HCT116 (cell line): Measurements from ENCODE around the gene GMEB2. TPM values are rescaled to one million over a fixed set of nuclear protein-coding genes. Genes with fewer than 3 reads are reported as not detected.

ENCODE experiments used
- ATAC-seq: fragments of 200-7000 bp; cut with Tn5 transposase; 2 replicates; pipeline ENCODE4 v1.9.1; 2020; ENCODE audit warnings: mild to moderate bottlenecking, moderate library complexity
- BruUV-seq: library from RNA; stranded (reverse); fragments of 400-500 nt; replicated peaks from 2 replicates; lab custom pipeline; 2021; lab: Mats Ljungman, UMichigan
- CTCF ChIA-PET: fragments of 300-600 bp; sonication (Branson Sonifier 250); formaldehyde crosslinking; loops from one replicate; lab custom pipeline; 2021; ENCODE audit warnings: antibody characterized with exemption; lab: Charles Lee
- POLR2A ChIA-PET: fragments of 300-600, 350-600 bp; sonication (Branson Sonifier 250); formaldehyde crosslinking; loops from one replicate; lab custom pipeline; 2021; ENCODE audit warnings: antibody characterized with exemption; lab: Charles Lee
- RAD21 ChIA-PET, 2 experiments: fragments of 300-600 bp; sonication (Branson Sonifier 250); formaldehyde crosslinking; loops; one replicate each; lab custom pipeline; 2023; ENCODE audit warnings: low total read pairs in 2 of 2; ENCODE audit not compliant: uncharacterized antibody in 2 of 2, unreplicated experiment in 2 of 2, low non-redundant PET in 1 of 2; lab: Charles Lee
- DNase-seq: peaks from one replicate; pipeline ENCODE4 v3.0.0-alpha.2; 2010; ENCODE audit warnings: low read depth, low spot score
- H2AFZ ChIP-seq: fragments of 200-600 bp; shearing (Covaris generic), sonication (generic); 2 replicates; pipeline ENCODE4 v1.6.1; 2017; ENCODE audit warnings: low read depth, mixed run types, mixed read lengths, antibody characterized with exemption, low read length; ENCODE audit not compliant: poor library complexity, severe bottlenecking
- H3K27ac ChIP-seq: 2 replicates; pipeline ENCODE4 v1.5.1; 2012; ENCODE audit warnings: low read depth, low read length
- H3K27me3 ChIP-seq: fragments of 200-600 bp; sonication (generic); 2 replicates; pipeline ENCODE4 v1.6.1; 2016; ENCODE audit warnings: mixed run types, low read length, mixed read lengths; ENCODE audit not compliant: insufficient read depth
- H3K36me3 ChIP-seq, 2 experiments: fragments of 200-500 bp in 1 of 2; fragments of 200-600 bp in 1 of 2; sonication (Bioruptor generic) in 1 of 2; sonication (generic) in 1 of 2; 2 replicates each; pipeline versions ENCODE4 v1.5.1 to v1.6.1; 2014 to 2016; ENCODE audit warnings: low read length in 2 of 2, inconsistent platforms in 1 of 2, mixed read lengths in 1 of 2, mixed run types in 1 of 2; ENCODE audit not compliant: insufficient read depth in 2 of 2, control insufficient read depth in 1 of 2
- H3K4me1 ChIP-seq, 2 experiments: fragments of 200-600 bp in 1 of 2; sonication (generic) in 1 of 2; 2 replicates each; pipeline versions ENCODE4 v1.5.1 to v1.6.1; 2012 to 2017; ENCODE audit warnings: low read length in 2 of 2, inconsistent platforms in 1 of 2, mild to moderate bottlenecking in 1 of 2, mixed read lengths in 1 of 2, mixed run types in 1 of 2, moderate library complexity in 1 of 2; ENCODE audit not compliant: insufficient read depth in 2 of 2, control insufficient read depth in 1 of 2
- H3K4me2 ChIP-seq: fragments of 200-600 bp; sonication (generic); 2 replicates; pipeline ENCODE4 v1.6.1; 2017; ENCODE audit warnings: mixed run types, low read length, mixed read lengths
- H3K4me3 ChIP-seq, 2 experiments: fragments of 200-600 bp in 1 of 2; sonication (generic) in 1 of 2; replicated peaks in 1 of 2; 2 replicates each; pipeline ENCODE4 v1.5.1; 2011 to 2016; ENCODE audit warnings: low read length in 2 of 2, control low read depth in 1 of 2, low read depth in 1 of 2, mild to moderate bottlenecking in 1 of 2, mixed read lengths in 1 of 2, mixed run types in 1 of 2
- H3K79me2 ChIP-seq: fragments of 200-600 bp; sonication (generic); 2 replicates; pipeline ENCODE4 v1.6.1; 2017; ENCODE audit warnings: mild to moderate bottlenecking, mixed run types, low read length, moderate library complexity, mixed read lengths; ENCODE audit not compliant: insufficient read depth
- H3K9ac ChIP-seq: fragments of 200-600 bp; sonication (generic); 2 replicates; pipeline ENCODE4 v1.6.1; 2016; ENCODE audit warnings: low read length, mixed read lengths
- H3K9me2 ChIP-seq: fragments of 200-600 bp; sonication (generic), shearing (Covaris generic); 2 replicates; pipeline ENCODE4 v1.6.1; 2017; ENCODE audit warnings: mixed run types, mild to moderate bottlenecking, moderate library complexity; ENCODE audit not compliant: insufficient read depth
- H3K9me3 ChIP-seq, 2 experiments: fragments of 200-500 bp in 1 of 2; fragments of 200-600 bp in 1 of 2; sonication (Bioruptor generic) in 1 of 2; sonication (generic) in 1 of 2; 2 replicates each; pipeline ENCODE4 v1.6.1; 2014 to 2017; ENCODE audit warnings: low read length in 2 of 2, mixed read lengths in 2 of 2, inconsistent platforms in 1 of 2, low read depth in 1 of 2, mild to moderate bottlenecking in 1 of 2, mixed run types in 1 of 2, moderate library complexity in 1 of 2; ENCODE audit not compliant: control insufficient read depth in 1 of 2, insufficient read depth in 1 of 2
- H4K20me1 ChIP-seq: fragments of 200-600 bp; sonication (generic), shearing (Covaris generic); 2 replicates; pipeline ENCODE4 v1.6.1; 2017; ENCODE audit warnings: mixed run types, mild to moderate bottlenecking, moderate library complexity; ENCODE audit not compliant: insufficient read depth
- CEBPB ChIP-seq: IDR thresholded peaks from 2 replicates; pipeline ENCODE4 v1.6.1; 2012; ENCODE audit warnings: low read depth
- EGR1 ChIP-seq: IDR thresholded peaks from 2 replicates; pipeline ENCODE4 v1.6.1; 2012; ENCODE audit warnings: low read depth
- ELF1 ChIP-seq: IDR thresholded peaks from 2 replicates; pipeline ENCODE4 v1.6.1; 2012; ENCODE audit warnings: low read depth, borderline replicate concordance
- FOSL1 ChIP-seq: IDR thresholded peaks from 2 replicates; pipeline ENCODE4 v1.6.1; 2012; ENCODE audit warnings: low read depth
- JUND ChIP-seq: IDR thresholded peaks from 2 replicates; pipeline ENCODE4 v1.6.1; 2012
- RAD21 ChIP-seq: IDR thresholded peaks from 2 replicates; pipeline ENCODE4 v1.6.1; 2012; ENCODE audit warnings: low read depth, mild to moderate bottlenecking
- SP1 ChIP-seq: IDR thresholded peaks from 2 replicates; pipeline ENCODE4 v1.6.1; 2012; ENCODE audit warnings: low read depth
- YY1 ChIP-seq: IDR thresholded peaks from 2 replicates; pipeline ENCODE4 v1.6.1; 2011; ENCODE audit warnings: low read length, low read depth, moderate library complexity, mild to moderate bottlenecking; ENCODE audit not compliant: insufficient replicate concordance; ENCODE audit errors: extremely low read depth
- ZBTB33 ChIP-seq: IDR thresholded peaks from 2 replicates; pipeline ENCODE4 v1.6.1; 2011; ENCODE audit warnings: mild to moderate bottlenecking, low read length, moderate library complexity; ENCODE audit not compliant: insufficient replicate concordance; ENCODE audit errors: extremely low read depth
- ZNF274 ChIP-seq: fragments of 200-500 bp; sonication (Bioruptor generic); IDR thresholded peaks from 2 replicates; pipeline ENCODE4 v1.6.1; 2014; ENCODE audit warnings: mild to moderate bottlenecking, low read depth, low read length, inconsistent platforms
- intact Hi-C: fragments of 100-400 bp; cut with micrococcal nuclease; formaldehyde crosslinking; loops from 2 replicates; pipeline ENCODE4 v1.10.0; 2022
- total RNA-seq: library from RNA; stranded (reverse); gene quantifications from one replicate; pipeline ENCODE4 v1.2.1, GENCODE V29; 2021; ENCODE audit not compliant: unreplicated experiment

The GMEB2 gene
- total RNA-seq, 1 experiment from 2014 or later: 13.9 TPM

- peaks cover 2 to 14% of the 10 kb centered on the region in 2 experiments; a peak in 2 of 4 replicates for H3K36me3 ChIP-seq
- TF ChIP-seq ELF1: no peak
- no peak for TF ChIP-seq FOSL1
- TF ChIP-seq JUND: no peak
- TF ChIP-seq CEBPB: no peak
- TF ChIP-seq YY1: no peak
- no peak for TF ChIP-seq ZBTB33
- no peak for TF ChIP-seq SP1
- no peak for TF ChIP-seq ZNF274
- no peak for TF ChIP-seq RAD21
- TF ChIP-seq EGR1: no peak
- peak overlapping the region; percentile 62 for H3K4me2 ChIP-seq
- H3K9me2 ChIP-seq: no peaks in the 10 kb centered on the region
- no peak for DNase-seq
- ChIA-PET RAD21 (no interaction called here), POLR2A (no interaction called here), CTCF (interaction anchor here (1.3 kb wide), 1 partner anchor 62 kb away, joined by 3 read pairs; the partner anchor contains the start of gene PTK6)
- peaks cover 8 to 19% of the 10 kb centered on the region in 2 experiments; a peak in 3 of 4 replicates for H3K4me1 ChIP-seq
- H2AFZ ChIP-seq: no peak overlapping the region
- H3K79me2 ChIP-seq: no peaks in the 10 kb centered on the region
- ATAC-seq: no peak
- intact Hi-C loops: no loop called here
- no peaks in the 10 kb centered on the region for H3K9me3 ChIP-seq
- no peaks in the 10 kb centered on the region for H4K20me1 ChIP-seq
- no peaks in the 10 kb centered on the region for H3K27me3 ChIP-seq
- H3K9ac ChIP-seq: no peak overlapping the region
- no TSS peak for BruUV-seq
- H3K27ac ChIP-seq: 0 out of 2 replicates have a peak overlapping the region, but pooled peaks have one; percentile 19
- H3K4me3 ChIP-seq: no peak overlapping the region
Observed at GRCh38 chr20:63599396-63600050, 27.4 kb downstream of the GMEB2 start.
